Measurements from ENCODE around the gene TMEM258.

Gene TMEM258

DNA sequence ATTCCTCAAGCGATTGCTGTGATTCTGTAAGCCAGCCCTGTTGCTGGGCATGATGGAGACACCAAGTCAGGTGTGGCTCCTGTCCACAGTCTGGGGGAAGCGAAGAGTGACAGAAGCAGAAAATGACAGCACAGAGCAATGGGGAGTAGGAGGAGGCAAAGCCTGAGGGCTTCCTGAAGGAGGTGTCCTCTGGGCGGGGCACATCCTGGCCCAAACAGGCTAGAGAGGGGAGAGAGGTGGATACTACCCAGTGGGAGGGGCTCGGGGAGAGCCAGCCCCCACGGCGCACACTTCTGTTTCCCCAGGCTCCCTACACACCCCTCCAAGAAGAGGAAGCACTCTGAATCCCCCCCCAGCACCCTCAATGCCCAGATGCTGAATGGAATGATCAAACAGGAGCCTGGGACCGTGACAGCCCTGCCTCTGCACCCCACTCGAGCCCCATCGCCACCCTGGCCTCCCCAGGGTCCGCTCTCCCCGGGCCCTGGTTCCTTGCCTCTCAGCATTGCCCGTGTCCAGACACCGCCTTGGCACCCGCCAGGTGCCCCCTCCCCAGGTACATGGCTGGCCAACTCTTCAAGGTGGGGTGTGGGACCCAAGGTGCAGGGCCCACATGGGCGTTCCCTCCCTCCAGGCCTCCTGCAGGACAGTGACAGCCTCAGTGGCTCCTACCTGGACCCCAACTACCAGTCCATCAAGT lies 21.1 kb downstream of the TMEM258 start:
- no peak for TF ChIP-seq CTCF (IDR thresholded peaks at IDR 0.05; ENCODE audit: low read length, missing control alignments)
- no peak for DNase-seq (ENCODE audit: low read depth)
- H3K4me3 ChIP-seq (replicated peaks; ENCODE audit: low read depth, low read length): no peak overlapping the region

DNA sequence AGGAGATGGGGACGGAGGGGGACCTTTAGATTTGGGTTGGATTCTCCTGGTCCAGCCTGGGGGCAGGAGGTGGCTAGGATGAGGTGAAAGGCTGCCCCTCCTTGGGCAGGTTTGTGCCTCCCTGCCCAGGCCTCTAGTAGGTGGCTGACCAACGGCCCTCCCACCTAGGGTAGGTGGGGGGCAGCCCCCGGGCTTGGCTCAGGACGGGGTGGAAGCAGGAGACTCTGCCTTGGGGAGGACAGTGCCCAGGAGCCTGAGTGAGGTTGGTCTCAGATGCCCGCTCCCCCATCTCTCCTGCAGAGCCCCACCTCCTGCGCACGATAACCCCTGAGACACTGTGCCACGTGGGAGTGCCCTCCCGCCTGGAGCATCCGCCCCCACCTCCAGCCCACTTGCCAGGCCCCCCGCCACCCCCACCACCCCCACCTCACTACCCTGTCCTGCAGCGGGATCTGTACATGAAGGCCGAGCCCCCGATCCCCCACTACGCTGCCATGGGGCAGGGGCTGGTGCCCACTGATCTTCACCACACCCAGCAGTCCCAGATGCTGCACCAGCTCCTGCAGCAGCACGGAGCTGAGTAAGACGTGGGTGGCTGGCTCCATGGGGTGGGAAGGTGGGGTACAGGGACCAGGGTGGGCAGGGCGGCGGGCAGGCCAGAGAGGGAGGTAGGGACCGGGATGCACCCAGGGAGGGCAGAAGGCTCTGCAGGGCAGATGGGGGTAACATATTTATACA lies 22.3 kb downstream of the TMEM258 start:
- H3K4me3 ChIP-seq (replicated peaks; ENCODE audit: low read depth, low read length): no peak overlapping the region
- no peak for TF ChIP-seq CTCF (IDR thresholded peaks at IDR 0.05; ENCODE audit: low read length, missing control alignments)
- no peak for DNase-seq (ENCODE audit: low read depth)

DNA sequence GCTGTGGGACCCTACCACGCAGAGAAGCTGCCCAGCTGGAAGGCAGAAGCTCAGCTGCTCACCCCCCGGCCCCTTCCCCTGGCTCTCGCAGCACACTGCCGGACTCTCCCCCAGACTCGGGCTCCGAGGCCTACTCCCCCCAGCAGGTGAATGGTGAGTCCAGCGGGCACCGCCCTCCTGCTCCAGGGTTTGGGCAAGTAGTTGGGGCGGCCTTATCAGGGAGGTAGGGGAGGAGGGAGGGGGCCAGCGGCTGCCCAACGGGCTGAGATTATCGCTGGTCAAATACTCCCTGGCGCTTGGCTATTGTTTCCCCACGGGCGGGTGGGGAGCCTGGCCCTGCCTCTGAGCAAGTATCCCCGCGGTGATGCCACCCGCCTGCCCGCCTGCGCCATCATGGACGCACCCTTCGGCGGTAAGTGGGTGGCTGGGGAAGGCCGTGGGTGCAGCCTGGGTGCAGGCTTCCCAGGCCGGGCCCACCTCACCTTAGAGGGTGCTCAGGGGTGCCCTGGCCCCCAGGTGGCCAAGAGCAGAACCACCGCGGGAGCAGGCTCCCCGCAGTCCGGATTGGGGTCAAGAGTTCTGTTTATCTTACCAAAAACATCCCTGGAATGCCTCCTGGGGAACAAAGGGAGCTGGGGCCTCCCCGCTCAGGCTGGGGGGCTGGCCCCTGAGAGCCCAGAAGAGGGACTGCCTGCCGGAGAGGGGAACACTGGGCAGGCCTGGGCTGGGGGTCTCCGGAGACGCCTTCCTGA lies 23.1 kb downstream of the TMEM258 start:
- DNase-seq (ENCODE audit: low read depth): peak; percentile 46
- H3K4me3 ChIP-seq (replicated peaks; ENCODE audit: low read depth, low read length): no peak overlapping the region
- peak; percentile 29 for TF ChIP-seq CTCF (IDR thresholded peaks at IDR 0.05; ENCODE audit: low read length, missing control alignments)

DNA sequence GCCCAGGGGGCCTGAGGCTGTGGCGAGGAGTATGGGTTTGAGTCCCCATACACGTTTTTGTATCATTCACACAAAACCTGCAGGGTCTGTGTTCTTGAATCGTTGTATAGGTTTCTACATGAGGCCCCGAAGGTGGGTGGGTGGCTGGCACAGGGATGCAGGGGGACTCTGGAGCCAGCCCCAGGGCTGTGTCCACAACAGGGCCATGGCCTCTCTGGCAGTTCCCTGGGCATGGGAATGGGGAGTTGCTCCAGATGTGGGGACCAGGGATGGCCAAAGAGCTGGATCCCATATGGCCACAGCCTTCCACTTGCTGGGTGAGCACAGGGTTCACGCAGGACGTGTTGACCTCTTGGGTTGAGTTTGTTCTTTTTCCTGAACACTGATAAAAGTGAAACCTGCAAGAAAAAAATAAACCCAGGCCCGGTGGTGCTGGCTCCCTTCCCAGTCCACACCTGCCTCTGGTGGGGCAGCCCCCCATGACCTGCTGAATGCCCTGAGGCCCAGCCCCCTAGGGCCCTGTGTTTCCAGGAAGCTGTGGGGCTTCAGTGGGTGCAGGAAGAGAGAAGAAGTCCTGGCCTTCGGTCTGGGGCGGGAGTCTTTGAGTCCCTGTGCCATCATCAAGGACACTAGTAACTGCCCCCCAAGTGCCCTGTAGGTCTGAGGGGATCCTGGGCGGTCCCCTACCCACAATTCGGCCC lies 23.9 kb downstream of the TMEM258 start:
- DNase-seq (ENCODE audit: low read depth): no peak
- no peak overlapping the region for H3K4me3 ChIP-seq (replicated peaks; ENCODE audit: low read depth, low read length)
- no peak for TF ChIP-seq CTCF (IDR thresholded peaks at IDR 0.05; ENCODE audit: low read length, missing control alignments)

GRCh38 chr11:61766353-61766841 lies 26.0 kb downstream of the TMEM258 start:
- no peak for TF ChIP-seq CTCF (IDR thresholded peaks at IDR 0.05; ENCODE audit: low read length, missing control alignments)
- peak; percentile 62 for DNase-seq (ENCODE audit: low read depth)
- H3K4me3 ChIP-seq (replicated peaks; ENCODE audit: low read depth, low read length): no peak overlapping the region

GRCh38 chr11:61765550-61766253 lies 26.7 kb downstream of the TMEM258 start:
- TF ChIP-seq CTCF (IDR thresholded peaks at IDR 0.05; ENCODE audit: low read length, missing control alignments): no peak
- DNase-seq (ENCODE audit: low read depth): no peak
- no peak overlapping the region for H3K4me3 ChIP-seq (replicated peaks; ENCODE audit: low read depth, low read length)
